Neural progenitor cell (in vitro differentiated cells): ENCODE data around the gene SEC22A. TPM values are rescaled to one million over a fixed set of nuclear protein-coding genes. Genes with fewer than 3 reads are reported as not detected.

Experiments
- DNase-seq: peaks from one replicate; pipeline ENCODE4 v3.0.0-alpha.2; 2016; ENCODE audit warnings: low spot score
- H2AFZ ChIP-seq: fragments of 200-600 bp; sonication (generic); replicated peaks from 2 replicates; pipeline ENCODE4 v1.6.1; 2016; ENCODE audit warnings: antibody characterized with exemption
- H3F3A ChIP-seq: fragments of 200-600 bp; sonication (generic); 2 replicates; pipeline ENCODE4 v1.6.1; 2016; ENCODE audit warnings: antibody characterized with exemption, low read depth
- H3K27ac ChIP-seq: fragments of 200-600 bp; sonication (generic); 2 replicates; pipeline ENCODE4 v1.5.1; 2016; ENCODE audit warnings: mild to moderate bottlenecking
- H3K27me3 ChIP-seq: fragments of 200-600 bp; sonication (generic); 2 replicates; pipeline ENCODE4 v1.6.1; 2016; ENCODE audit warnings: mild to moderate bottlenecking, moderate library complexity
- H3K36me3 ChIP-seq: fragments of 200-600 bp; sonication (generic); 2 replicates; pipeline ENCODE4 v1.5.1; 2016
- H3K4me1 ChIP-seq: fragments of 200-600 bp; sonication (generic); 2 replicates; pipeline ENCODE4 v1.6.1; 2016; ENCODE audit warnings: mixed run types
- H3K4me2 ChIP-seq: fragments of 200-600 bp; sonication (generic); 2 replicates; pipeline ENCODE4 v1.6.1; 2016
- H3K4me3 ChIP-seq: fragments of 200-600 bp; sonication (generic); 2 replicates; pipeline ENCODE4 v1.5.1; 2016
- H3K79me2 ChIP-seq: fragments of 200-600 bp; sonication (generic); 2 replicates; pipeline ENCODE4 v1.6.1; 2016; ENCODE audit warnings: low read depth
- H3K9ac ChIP-seq: fragments of 200-600 bp; sonication (generic); 2 replicates; pipeline ENCODE4 v1.6.1; 2016
- H3K9me3 ChIP-seq: fragments of 200-600 bp; sonication (generic); 2 replicates; pipeline ENCODE4 v1.5.1; 2016; ENCODE audit warnings: low read depth
- H4K20me1 ChIP-seq: fragments of 200-600 bp; sonication (generic); 2 replicates; pipeline ENCODE4 v1.6.1; 2016; ENCODE audit warnings: low read depth
- H3K27ac Mint-ChIP-seq: 3 replicates; pipeline ENCODE4 v1.8.0; 2021; ENCODE audit warnings: mixed read lengths
- H3K27me3 Mint-ChIP-seq: 2 replicates; pipeline ENCODE4 v1.8.0; 2022; ENCODE audit warnings: low read depth, mild to moderate bottlenecking, inconsistent platforms, moderate library complexity, mixed read lengths; ENCODE audit not compliant: insufficient read depth
- H3K36me3 Mint-ChIP-seq: 3 replicates; pipeline ENCODE4 v1.8.0; 2021; ENCODE audit warnings: mixed read lengths
- H3K4me1 Mint-ChIP-seq: 3 replicates; pipeline ENCODE4 v1.8.0; 2021; ENCODE audit warnings: mixed read lengths
- H3K4me3 Mint-ChIP-seq: 3 replicates; pipeline ENCODE4 v1.8.0; 2021; ENCODE audit warnings: mild to moderate bottlenecking, moderate library complexity, mixed read lengths
- H3K9me3 Mint-ChIP-seq: 3 replicates; pipeline ENCODE4 v1.8.0; 2020; ENCODE audit warnings: mixed read lengths
- CTCF ChIP-seq: fragments of 200-600 bp; sonication (generic); IDR thresholded peaks from 2 replicates; pipeline ENCODE4 v1.5.1; 2017; ENCODE audit warnings: antibody characterized with exemption, mild to moderate bottlenecking
- EZH2 ChIP-seq: fragments of 200-600 bp; sonication (generic); IDR thresholded peaks from 2 replicates; pipeline ENCODE4 v1.6.1; 2017; ENCODE audit warnings: antibody characterized with exemption, mild to moderate bottlenecking, moderate library complexity
- EZH2phosphoT487 ChIP-seq: fragments of 200-600 bp; sonication (generic); IDR thresholded peaks from 2 replicates; pipeline ENCODE4 v1.6.1; 2017; ENCODE audit warnings: antibody characterized with exemption
- total RNA-seq: library from RNA; depleted of rRNA; stranded (reverse); fragments of >200 nt; gene quantifications from 2 replicates; pipeline ENCODE4 v1.2.3, GENCODE V29; 2015; ENCODE audit warnings: low replicate concordance

The SEC22A gene
- total RNA-seq, 1 donor from 2014 or later = 26.4 TPM

DNA sequence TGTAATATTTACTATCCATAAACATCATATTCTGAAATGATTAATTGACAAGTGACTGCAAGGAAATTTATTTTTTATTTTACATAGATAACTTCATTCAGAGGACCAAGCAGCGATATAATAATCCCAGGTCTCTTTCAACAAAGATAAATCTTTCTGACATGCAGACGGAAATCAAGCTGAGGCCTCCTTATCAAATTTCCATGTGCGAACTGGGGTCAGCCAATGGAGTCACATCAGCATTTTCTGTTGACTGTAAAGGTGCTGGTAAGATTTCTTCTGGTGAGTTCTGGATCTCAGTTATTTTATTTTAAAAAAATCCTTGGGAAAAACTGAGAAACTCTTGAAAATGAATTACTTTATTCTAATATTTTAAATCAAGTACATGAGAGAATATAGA lies 23.3 kb downstream of the SEC22A start:
- H3K4me3 Mint-ChIP-seq = no peak overlapping the region
- H3K36me3 Mint-ChIP-seq = peaks cover 37% of the 10 kb centered on the region

DNA sequence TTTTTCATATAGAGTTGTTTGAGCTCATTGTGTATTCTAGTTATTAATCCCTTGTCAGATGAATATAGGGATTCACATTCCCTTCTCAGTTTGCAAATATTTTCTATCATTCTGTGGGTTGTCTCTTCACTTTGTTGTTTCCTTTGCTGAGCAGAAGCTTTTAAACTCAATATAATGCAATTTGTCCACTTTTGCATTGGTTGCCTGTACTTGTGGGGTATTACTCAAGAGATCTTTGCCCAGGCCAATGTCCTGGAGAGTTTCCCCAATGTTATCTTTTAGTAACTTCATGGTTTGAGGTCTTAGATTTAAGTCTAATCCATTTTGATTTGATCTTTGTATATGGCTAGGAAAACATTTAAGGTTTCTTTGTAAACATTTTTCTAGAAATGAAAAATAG lies 24.8 kb downstream of the SEC22A start:
- no peak for DNase-seq
- H3K4me2 ChIP-seq = no peak overlapping the region
- Mint-ChIP-seq H3K36me3 (peaks cover 40% of the 10 kb centered on the region), H3K27me3 (no peaks in the 10 kb centered on the region), H3K4me3 (no peak overlapping the region), H3K27ac (no peak overlapping the region), H3K9me3 (peaks cover 30% of the 10 kb centered on the region), H3K4me1 (no peaks in the 10 kb centered on the region)
- H3K27ac ChIP-seq = no peak overlapping the region
- peaks cover 9% of the 10 kb centered on the region for H3K9me3 ChIP-seq
- H2AFZ ChIP-seq = no peak overlapping the region
- TF ChIP-seq EZH2 = no peak
- no peak for TF ChIP-seq EZH2phosphoT487
- TF ChIP-seq CTCF = no peak
- peaks cover 11% of the 10 kb centered on the region for H3K36me3 ChIP-seq
- H4K20me1 ChIP-seq = peaks cover 3% of the 10 kb centered on the region
- H3K79me2 ChIP-seq = no peaks in the 10 kb centered on the region
- H3K27me3 ChIP-seq = no peaks in the 10 kb centered on the region
- no peaks in the 10 kb centered on the region for H3F3A ChIP-seq
- no peak overlapping the region for H3K9ac ChIP-seq
- no peaks in the 10 kb centered on the region for H3K4me1 ChIP-seq
- no peak overlapping the region for H3K4me3 ChIP-seq

More for the DNA sequence above, 23.3 kb downstream of the SEC22A start:
- no peaks in the 10 kb centered on the region for H3K27me3 Mint-ChIP-seq
- H3F3A ChIP-seq = no peaks in the 10 kb centered on the region
- no peak overlapping the region for H3K9ac ChIP-seq
- no peaks in the 10 kb centered on the region for H3K79me2 ChIP-seq
- peaks cover 7% of the 10 kb centered on the region for H3K9me3 ChIP-seq
- H2AFZ ChIP-seq = no peak overlapping the region
- no peak overlapping the region for H3K4me3 ChIP-seq
- H3K4me1 ChIP-seq = no peaks in the 10 kb centered on the region
- H3K4me2 ChIP-seq = no peak overlapping the region
- H3K27me3 ChIP-seq = no peaks in the 10 kb centered on the region
- DNase-seq = no peak
- H3K27ac ChIP-seq = no peak overlapping the region
- peaks cover 3% of the 10 kb centered on the region for H4K20me1 ChIP-seq
- H3K9me3 Mint-ChIP-seq = peaks cover 28% of the 10 kb centered on the region
- no peak for TF ChIP-seq CTCF
- no peak for TF ChIP-seq EZH2
- no peak for TF ChIP-seq EZH2phosphoT487
- H3K36me3 ChIP-seq = peaks cover 7% of the 10 kb centered on the region
- no peaks in the 10 kb centered on the region for H3K4me1 Mint-ChIP-seq
- H3K27ac Mint-ChIP-seq = no peak overlapping the region

DNA sequence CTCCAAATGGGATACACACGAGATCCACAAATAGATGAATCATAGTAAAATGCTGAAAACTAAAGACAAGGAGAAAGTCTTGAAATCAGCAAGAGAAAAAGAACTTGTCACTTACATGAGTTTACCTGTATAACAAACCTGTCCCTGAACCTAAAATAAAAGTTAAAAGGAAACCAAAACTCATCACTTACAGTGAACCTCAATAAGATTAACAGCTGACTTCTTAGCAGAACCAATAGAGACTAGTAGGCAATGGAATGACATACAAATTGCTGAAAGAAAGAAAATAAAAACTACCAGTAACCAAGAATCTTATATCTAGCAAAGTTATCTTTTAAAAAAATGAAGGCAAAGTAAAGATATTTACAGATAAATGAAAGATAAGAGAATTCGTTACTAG lies 27.4 kb downstream of the SEC22A start:
- Mint-ChIP-seq H3K36me3 (peaks cover 46% of the 10 kb centered on the region), H3K27ac (no peak overlapping the region), H3K27me3 (no peaks in the 10 kb centered on the region), H3K4me1 (no peaks in the 10 kb centered on the region), H3K9me3 (peaks cover 30% of the 10 kb centered on the region), H3K4me3 (no peak overlapping the region)
- peaks cover 9% of the 10 kb centered on the region for H3K9me3 ChIP-seq
- H3K27me3 ChIP-seq = no peaks in the 10 kb centered on the region
- TF ChIP-seq CTCF = no peak
- no peak for TF ChIP-seq EZH2
- no peak for TF ChIP-seq EZH2phosphoT487
- H3K4me1 ChIP-seq = no peaks in the 10 kb centered on the region
- no peak overlapping the region for H3K27ac ChIP-seq
- no peaks in the 10 kb centered on the region for H3K79me2 ChIP-seq
- H3K9ac ChIP-seq = no peak overlapping the region
- no peak for DNase-seq
- no peaks in the 10 kb centered on the region for H4K20me1 ChIP-seq
- H3K4me2 ChIP-seq = no peak overlapping the region
- H3K4me3 ChIP-seq = no peak overlapping the region
- H3K36me3 ChIP-seq = peaks cover 11% of the 10 kb centered on the region
- H2AFZ ChIP-seq = no peak overlapping the region
- no peaks in the 10 kb centered on the region for H3F3A ChIP-seq
